GM18507 (cell line): Measurements from ENCODE around the gene RIPOR3.
"Not testable (repeated sequence)": the region's sequence is repeated elsewhere in the genome, so short reads cannot be mapped to it uniquely, and the experiment has no call there.

Source experiments
- DNase-seq: peaks from one replicate; pipeline ENCODE4 v3.0.0; 2011; ENCODE audit warnings: low read depth; ENCODE audit not compliant: insufficient read length; ENCODE audit errors: extremely low spot score
- FAIRE-seq: peaks from 2 replicates; lab custom pipeline; 2011; peaks lifted over from hg19 to GRCh38; lab: Jason Lieb, UNC

The RIPOR3 gene

DNA sequence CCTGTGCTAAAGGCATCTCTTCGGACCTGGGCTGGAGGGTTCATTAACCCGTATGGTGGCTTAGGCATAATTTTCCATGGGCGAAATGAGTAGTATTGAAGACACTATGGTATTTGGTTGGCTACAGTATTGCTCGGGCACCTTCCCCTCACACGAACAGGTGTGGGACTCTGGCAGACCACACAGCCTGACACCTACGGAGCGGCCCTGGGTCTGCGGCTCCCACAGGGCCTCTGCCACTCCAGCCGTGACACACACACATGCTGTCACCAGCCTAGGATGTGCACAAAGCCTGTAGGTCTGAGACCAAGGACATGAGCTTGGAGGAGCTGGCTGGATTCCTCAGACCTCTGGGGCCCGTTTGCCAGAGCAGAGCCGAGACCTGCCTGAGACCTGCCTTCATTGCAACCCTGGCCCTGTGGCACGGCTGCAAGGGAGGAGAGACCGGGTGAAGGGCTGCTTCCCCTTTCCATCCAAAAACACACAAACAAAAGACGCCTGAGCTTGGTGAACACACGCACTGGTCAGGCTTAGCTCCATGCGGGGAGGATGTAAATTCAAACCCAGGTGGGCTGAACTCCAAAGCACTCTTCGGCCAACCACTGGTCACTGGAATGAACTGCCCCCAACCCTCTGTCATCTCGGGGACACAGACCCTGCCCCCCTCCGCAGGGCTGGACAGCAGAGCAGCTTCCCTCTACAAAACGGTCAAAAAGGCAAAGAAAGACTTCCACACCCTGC lies 51.2 kb downstream of the RIPOR3 start:
- not testable (repeated sequence) for FAIRE-seq, DNase-seq

DNA sequence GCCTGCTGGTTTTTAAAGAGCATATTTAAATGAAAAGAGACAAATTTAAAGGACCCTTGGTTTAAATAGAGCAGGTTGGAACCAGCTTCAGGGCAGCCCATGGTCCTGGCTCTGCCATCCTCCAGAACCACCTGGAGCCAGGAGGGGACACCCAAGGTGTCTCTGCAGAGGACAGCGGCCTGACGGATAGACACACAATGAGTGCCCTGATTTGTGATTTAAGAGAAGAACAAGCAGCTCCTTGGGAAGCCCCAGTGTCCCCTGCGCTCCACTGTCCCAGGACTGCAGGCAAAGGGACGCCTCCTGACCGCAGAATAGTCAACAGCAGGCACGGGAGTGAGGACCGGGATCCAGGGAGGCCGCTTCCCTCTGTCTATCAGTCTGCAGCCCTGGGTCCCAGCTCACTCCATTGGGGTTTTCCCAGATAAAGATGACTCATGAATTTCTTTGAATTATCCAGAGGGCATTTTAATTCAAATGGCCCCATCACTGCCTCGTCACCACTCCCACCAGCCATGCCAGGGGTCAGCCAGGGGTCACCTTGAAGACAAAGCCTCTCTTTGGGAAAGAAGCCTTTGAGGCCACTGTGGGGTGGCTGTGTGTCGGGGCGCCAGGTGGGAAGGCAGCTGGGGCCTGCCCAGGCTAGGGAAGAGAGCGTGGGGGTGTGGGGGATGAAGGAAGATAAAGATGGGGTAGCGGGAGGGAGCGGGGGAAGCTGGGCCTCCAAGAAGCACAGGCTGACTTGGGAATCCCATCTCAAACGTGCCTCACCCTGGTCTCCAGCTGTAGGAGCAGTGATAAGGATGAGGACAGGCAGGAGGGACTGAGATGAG lies 53.1 kb downstream of the RIPOR3 start:
- FAIRE-seq, DNase-seq: not testable (repeated sequence)

DNA sequence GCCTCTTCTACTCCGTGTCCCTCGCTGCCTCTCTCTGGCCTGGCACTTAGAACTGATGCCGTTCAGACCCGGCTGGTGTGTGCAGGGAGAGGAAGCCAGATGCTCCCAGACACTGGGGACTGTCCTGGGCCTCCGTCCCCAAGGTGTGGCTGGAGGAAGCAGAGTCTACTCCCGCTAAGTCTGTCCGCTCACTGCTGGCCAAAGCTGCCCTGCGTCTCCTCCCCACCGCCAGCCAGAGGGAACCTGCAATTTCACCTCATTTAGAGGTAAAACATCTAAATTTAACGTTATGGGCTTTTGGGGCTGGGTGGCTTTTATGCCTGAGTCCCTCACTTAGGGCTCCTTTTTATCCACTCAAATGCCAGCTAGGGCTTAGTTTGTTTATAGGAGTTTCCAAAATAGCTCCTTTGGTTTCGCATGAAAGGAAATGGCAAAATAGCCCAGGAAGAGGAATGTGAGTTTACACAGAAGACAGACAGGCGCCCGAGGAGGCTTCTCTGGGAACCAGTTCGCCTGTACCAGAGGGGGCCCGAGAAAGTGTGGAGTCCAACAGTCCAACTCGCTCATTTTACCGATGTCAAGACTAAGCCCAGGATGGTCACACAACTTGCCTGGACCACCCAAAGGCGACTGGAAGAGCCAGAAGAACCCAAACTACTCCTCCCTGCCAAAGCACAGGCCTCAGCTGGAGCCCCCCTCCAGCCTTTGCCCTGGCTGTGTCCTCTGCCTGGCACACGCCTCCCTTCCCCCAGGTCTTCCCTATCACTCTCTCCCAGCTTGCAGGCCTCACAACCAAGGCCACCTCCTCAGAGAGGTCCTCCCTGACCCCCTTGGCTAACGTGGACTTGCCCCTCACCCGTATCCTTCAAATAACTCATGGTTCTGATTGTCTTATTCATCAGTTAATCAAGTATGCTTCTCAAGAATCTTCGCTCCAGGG lies 54.5 kb downstream of the RIPOR3 start:
- DNase-seq (no peak), FAIRE-seq (no peak)

- DNase-seq, result peak; percentile 54
- no peak for FAIRE-seq
These were observed 55.4 kb downstream of the RIPOR3 start for GRCh38 chr20:50635676-50636600.

DNA sequence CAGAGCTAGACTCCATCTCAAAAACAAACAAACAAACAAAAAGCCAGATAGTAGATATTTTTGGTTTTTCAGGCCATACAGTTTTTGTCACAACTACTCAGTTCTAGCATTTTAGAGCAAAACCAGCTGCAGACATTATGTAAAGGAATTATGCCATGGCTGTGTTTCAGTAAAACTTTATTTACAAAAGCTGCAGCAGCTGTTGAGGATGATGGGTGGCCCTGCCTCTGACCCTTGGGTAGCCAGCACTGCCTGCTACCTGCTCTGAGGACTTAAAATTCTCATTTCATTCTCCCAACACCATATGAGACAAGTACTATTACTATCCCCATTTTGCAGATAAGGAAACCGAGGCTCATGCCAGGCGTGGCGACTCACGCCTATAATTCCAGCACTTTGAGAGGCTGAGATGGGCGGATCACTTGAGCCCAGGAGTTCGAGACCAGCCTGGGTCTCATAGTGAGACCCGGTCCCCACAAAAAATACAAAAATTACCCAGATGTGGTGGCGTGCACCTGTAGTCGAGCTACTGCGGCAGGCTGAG lies 56.3 kb downstream of the RIPOR3 start:
- FAIRE-seq (no peak), DNase-seq (no peak)

DNA sequence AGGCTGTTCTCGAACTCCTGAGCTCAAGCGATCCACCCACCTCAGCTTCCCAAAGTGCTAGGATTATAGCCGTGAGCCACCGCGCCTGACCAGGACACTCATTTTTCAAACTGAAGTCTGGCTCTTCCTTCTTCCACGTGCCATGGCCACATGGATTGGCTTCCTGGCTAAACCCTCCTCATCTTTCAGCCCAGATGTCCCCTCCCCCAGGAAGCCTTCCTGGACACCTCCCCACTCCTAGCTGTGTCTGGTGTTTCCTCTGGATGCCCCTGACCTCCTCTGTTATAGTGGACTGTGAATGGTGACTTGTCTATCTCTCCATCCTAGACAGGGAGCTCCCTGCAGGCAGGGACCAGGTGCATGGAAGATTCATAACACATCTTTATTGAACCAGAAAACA lies 57.2 kb downstream of the RIPOR3 start:
- DNase-seq (no peak), FAIRE-seq (no peak)

GRCh38 chr20:50633361-50633760 lies 58.0 kb downstream of the RIPOR3 start:
- FAIRE-seq (no peak), DNase-seq (no peak)

DNA sequence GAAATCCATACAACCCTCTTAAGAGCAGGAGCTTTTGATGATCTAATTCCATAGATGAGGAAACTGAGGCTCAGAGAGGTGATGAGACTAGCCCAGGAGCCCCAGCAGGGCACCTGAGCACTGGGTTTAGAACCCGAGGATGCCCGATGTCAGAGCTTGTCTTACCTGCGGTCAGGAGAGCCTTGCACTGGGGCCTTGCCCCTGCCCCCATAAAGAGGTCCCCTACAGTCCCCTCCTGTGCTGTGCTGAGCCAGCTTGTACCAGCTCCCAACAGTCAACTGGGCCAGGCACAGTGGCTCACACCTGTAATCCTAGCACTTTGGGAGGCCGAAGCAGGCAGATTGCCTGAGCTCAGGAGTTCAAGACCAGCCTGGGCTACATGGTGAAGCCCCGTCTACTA lies 58.6 kb downstream of the RIPOR3 start:
- FAIRE-seq (no peak), DNase-seq (no peak)

- FAIRE-seq, result no peak
These were observed 59.1 kb downstream of the RIPOR3 start for GRCh38 chr20:50632236-50632635.

GRCh38 chr20:50630578-50631263 lies 60.6 kb downstream of the RIPOR3 start:
- no peak for DNase-seq
- no peak for FAIRE-seq

More at GRCh38 chr20:50632236-50632635, 59.1 kb downstream of the RIPOR3 start:
- no peak for DNase-seq

DNA sequence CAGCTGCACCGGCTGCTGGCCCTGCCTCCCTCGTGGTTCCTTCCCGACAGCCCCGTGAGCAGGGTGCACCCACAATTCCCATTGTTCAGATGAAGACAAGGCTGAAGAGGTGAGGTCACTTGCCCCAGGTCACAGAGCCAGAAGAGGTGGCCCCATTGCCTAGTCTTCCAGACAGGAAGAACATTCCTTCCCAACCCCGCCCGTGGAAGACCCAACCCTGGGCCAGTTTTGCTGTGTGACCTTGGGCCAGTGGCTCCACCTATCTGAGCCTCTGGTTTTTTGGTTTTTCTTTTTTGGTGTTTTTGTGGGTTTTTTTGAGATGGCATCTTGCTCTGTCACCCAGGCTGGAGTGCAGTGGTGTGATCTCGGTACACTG lies 61.7 kb downstream of the RIPOR3 start:
- FAIRE-seq (no peak), DNase-seq (no peak)

- DNase-seq, result no peak
These were observed 62.3 kb downstream of the RIPOR3 start for GRCh38 chr20:50628853-50629669.

GRCh38 chr20:50628332-50628731 lies 63.0 kb downstream of the RIPOR3 start:
- DNase-seq, result no peak

More at GRCh38 chr20:50628853-50629669, 62.3 kb downstream of the RIPOR3 start:
- no peak for FAIRE-seq

GRCh38 chr20:50627747-50628146 lies 63.6 kb downstream of the RIPOR3 start:
- no peak for DNase-seq
- no peak for FAIRE-seq

More at GRCh38 chr20:50628332-50628731, 63.0 kb downstream of the RIPOR3 start:
- FAIRE-seq, result no peak

GRCh38 chr20:50625986-50626677 lies 65.2 kb downstream of the RIPOR3 start:
- no peak for DNase-seq
- FAIRE-seq, result no peak

GRCh38 chr20:50624351-50625016 lies 66.9 kb downstream of the RIPOR3 start:
- no peak for FAIRE-seq

More at GRCh38 chr20:50624351-50625016, 66.9 kb downstream of the RIPOR3 start:
- DNase-seq, result no peak
